ENCODE results near the gene MCTP2. TPM values are rescaled to one million over a fixed set of nuclear protein-coding genes. Genes with fewer than 3 reads are reported as not detected.
"Not testable (repeated sequence)": the region's sequence is repeated elsewhere in the genome, so short reads cannot be mapped to it uniquely, and the experiment has no call there.

The MCTP2 gene
- polyA plus RNA-seq, 1 donor from 2014 or later: 12.2 TPM

DNA sequence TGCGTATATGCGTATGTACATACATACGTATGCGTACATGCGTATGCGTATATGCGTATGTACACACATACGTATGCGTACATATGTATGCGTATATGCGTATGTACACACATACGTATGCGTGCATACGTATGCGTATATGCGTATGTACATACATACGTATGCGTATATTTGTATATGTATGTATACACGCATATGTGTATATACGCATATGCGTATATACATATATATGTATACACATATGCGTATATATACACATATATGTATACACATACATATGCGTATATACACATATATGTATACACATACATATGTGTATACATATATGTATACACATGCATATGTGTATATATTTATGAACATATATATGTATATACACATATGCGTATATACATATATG is 12.1 kb downstream of the MCTP2 start:
- Mint-ChIP-seq H3K27me3 (no peaks in the 10 kb centered on the region), H3K27ac (no peak overlapping the region), H3K4me3 (no peak overlapping the region), H3K4me1 (peaks cover 18 to 28% (median 25%) of the 10 kb centered on the region in 3 donors), H3K36me3 (no peaks in the 10 kb centered on the region), H3K9me3 (no peaks in the 10 kb centered on the region)

DNA sequence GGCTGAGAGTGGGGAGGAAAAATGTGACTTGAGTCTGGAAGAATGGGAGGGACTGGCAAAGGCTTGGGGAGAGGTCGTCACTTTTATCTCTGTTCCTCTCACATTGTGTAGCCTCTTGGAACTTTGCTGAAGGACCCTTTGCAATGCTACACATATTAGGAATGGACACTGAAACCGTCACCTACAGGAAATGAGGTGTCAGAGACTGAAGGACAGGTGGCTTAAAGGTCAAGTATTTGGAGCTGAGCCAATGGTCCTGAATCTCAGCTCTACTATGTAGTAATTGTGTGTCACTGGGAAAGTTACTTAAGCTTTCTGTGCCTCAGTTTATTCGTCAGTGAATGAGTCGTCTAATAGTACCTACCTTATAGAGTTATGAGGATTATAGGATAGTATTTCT is 14.7 kb downstream of the MCTP2 start:
- Mint-ChIP-seq H3K36me3 (no peaks in the 10 kb centered on the region), H3K27me3 (no peaks in the 10 kb centered on the region), H3K9me3 (no peaks in the 10 kb centered on the region), H3K27ac (no peak overlapping the region), H3K4me3 (no peak overlapping the region), H3K4me1 (peaks cover 8 to 22% (median 18%) of the 10 kb centered on the region in 3 donors)

DNA sequence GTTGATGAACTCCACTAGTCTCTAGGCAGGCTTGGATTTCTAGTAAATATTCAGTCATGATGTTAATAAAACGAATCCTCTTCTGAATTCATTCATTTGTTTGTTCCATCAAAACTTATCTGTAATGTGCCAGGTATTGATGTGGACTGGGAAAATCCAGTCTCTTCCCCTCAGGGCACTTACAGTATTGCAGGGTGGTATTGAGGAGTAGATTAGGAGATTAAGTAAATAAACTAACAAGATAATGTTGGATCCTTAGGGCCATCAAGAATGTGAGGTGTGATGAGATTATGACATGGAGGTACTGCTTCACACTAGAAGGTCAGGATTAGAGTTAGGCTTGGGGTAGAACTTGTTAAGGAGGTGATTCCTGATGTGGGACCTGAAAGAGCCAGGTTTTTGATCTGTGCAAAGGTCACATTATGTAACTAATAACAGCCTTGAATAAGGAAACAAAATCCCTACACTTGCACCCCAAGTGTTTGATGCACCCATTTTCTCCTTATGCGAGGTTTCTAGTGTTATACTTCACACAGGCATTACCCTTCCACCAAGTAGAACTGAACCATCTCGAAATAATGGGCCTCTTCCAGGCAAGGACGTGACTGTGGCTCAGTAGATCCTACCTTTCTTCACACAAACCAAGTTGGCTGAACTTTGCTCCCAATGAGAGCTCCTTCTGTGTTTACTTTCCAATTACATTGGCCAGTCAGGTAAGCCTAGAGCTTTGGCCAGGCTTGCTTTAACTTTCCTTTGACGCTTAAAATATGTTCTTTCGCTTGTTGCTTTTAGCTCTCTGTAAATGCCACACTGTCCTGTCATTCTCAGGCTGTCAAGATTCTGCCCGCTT is 16.7 kb downstream of the MCTP2 start:
- Mint-ChIP-seq H3K36me3 (no peaks in the 10 kb centered on the region), H3K4me3 (peak overlapping the region in 1 of 4 donors; percentile 50), H3K4me1 (peaks cover 7 to 23% (median 18%) of the 10 kb centered on the region in 3 donors), H3K27ac (peak overlapping the region in 1 of 3 donors; percentile 37), H3K9me3 (no peaks in the 10 kb centered on the region), H3K27me3 (no peaks in the 10 kb centered on the region)

DNA sequence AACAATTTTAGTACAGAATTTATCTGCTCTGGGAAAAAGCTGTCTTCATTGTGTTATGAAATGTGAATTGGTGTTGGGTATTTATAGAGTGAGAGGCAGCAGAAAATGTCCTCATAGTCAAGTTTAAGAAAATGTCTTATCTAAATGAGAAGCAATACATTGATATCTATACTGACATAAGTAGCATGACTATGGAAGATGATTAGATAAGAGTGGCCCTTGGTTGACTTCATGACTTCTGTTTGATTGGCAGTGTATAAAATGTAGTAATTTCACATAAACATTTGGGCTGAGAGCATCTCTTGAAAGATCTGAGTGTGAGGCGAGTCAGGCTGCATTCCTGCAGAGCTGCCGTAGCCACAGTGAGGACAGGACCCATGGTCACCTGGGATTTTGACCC is 19.4 kb downstream of the MCTP2 start:
- H3K27me3 Mint-ChIP-seq: no peaks in the 10 kb centered on the region
- no peaks in the 10 kb centered on the region for H3K9me3 Mint-ChIP-seq
- peaks cover 21 to 46% (median 35%) of the 10 kb centered on the region in 3 donors for H3K4me1 Mint-ChIP-seq
- no peaks in the 10 kb centered on the region for H3K36me3 Mint-ChIP-seq
- H3K4me3 Mint-ChIP-seq: no peak overlapping the region
- peak overlapping the region in 2 of 3 donors; percentile 19 to 61 for H3K27ac Mint-ChIP-seq

DNA sequence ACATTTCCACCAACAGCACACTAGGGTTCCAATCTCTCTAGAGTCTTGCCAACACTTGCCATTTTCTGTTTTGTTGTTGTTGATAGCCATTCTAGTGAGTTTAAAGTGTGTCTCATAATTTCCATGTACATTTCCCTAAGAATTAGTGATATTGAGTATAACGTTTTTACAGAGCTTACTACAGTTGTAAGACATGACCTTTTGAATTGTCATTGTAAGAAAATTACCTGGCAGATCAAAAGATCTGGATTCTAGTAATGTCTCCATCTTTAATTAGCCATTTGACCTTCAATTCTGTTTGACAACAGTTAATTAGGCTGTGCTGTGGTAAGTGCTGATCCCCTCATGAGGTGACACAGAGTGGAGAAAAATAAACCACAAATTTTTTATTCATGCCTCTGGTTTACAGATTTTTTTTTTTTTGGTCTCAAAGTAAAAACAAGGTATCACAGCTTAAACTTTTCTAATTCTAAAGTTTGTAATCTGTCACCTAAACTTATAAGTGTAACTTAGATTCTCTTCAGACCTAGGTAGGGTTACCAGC is 20.9 kb downstream of the MCTP2 start:
- no peaks in the 10 kb centered on the region for H3K27me3 Mint-ChIP-seq
- no peaks in the 10 kb centered on the region for H3K36me3 Mint-ChIP-seq
- H3K27ac Mint-ChIP-seq: no peak overlapping the region
- H3K9me3 Mint-ChIP-seq: no peaks in the 10 kb centered on the region
- H3K4me1 Mint-ChIP-seq: peaks cover 32 to 58% (median 39%) of the 10 kb centered on the region in 3 donors
- H3K4me3 Mint-ChIP-seq: no peak overlapping the region

DNA sequence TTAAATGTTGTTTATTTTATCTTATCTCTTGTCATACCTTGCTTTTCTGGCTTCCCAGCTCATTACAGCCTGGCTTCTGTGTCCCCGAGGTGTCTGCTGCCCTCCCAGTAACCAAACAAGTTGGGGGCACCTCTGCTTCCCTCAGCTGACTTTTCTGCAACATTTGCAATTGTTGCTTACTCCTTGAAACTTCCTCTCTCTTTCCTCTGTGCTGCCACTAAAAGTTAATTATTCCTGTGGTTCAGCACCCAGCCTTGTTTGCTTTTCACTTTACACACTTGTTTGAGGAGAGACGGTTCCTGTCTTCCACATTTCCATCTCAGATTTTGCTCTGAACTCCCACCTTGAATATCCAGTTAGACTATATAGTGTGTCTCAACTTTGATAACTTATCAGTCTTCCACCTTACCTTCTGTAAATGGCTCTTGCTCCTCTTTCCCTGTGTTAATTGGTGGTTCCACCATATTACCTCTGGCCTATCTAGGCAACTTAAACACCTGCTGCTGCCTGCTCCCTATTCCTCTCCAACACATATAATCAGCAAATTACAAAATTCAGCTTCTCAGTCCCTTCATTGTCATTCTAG is 21.6 kb downstream of the MCTP2 start:
- Mint-ChIP-seq H3K36me3 (no peaks in the 10 kb centered on the region), H3K27ac (peak overlapping the region in 1 of 3 donors; percentile 60), H3K4me1 (peaks cover 32 to 56% (median 40%) of the 10 kb centered on the region in 3 donors), H3K27me3 (no peaks in the 10 kb centered on the region), H3K4me3 (peak overlapping the region in 2 of 4 donors; percentile 0 to 80), H3K9me3 (no peaks in the 10 kb centered on the region)

DNA sequence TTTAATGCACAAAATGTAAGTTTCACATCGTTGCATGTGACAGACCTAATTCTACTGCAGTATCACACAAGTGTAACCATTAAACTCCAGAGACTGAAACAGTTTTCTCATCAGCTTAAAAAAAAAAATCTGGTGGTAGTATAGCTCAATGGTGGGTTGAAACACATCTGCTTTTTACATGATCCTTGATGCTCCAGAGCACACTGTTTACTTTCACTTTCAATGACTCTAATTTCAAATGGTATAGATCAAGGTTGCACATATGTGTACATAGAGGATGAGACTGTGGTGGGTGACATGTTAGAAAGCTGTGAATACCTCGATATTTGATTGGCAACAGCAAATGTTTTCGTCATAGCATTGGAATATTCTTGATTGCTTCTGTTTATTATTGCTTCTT is 22.4 kb downstream of the MCTP2 start:
- H3K4me1 Mint-ChIP-seq: peaks cover 36 to 60% (median 42%) of the 10 kb centered on the region in 3 donors
- H3K4me3 Mint-ChIP-seq: peak overlapping the region in 1 of 4 donors; percentile 25
- no peaks in the 10 kb centered on the region for H3K36me3 Mint-ChIP-seq
- H3K9me3 Mint-ChIP-seq: no peaks in the 10 kb centered on the region
- H3K27ac Mint-ChIP-seq: peak overlapping the region in 2 of 3 donors; percentile 0 to 60
- H3K27me3 Mint-ChIP-seq: no peaks in the 10 kb centered on the region

DNA sequence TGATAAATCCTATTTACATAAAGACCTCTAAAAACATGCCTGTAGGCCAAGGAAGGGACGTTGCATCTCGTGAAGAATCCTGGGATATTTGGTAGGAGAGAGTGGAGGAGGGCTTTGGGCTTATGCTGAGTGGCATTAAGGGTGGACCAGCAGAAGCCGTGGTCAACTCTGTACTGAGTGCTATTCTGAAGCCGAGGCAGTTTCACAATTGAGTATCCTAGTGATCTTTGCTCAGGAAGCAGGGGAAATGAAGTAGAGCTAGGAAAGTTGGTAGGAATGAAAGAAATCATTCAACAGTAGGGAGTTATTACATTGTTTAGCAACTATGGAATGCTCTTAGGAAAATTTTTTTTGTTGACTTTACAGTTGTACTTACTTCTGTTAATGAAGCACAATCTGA is 24.2 kb downstream of the MCTP2 start:
- Mint-ChIP-seq H3K27ac (peak overlapping the region in 2 of 3 donors; percentile 24 to 36), H3K4me1 (peaks cover 46 to 74% (median 51%) of the 10 kb centered on the region in 3 donors), H3K36me3 (no peaks in the 10 kb centered on the region), H3K27me3 (no peaks in the 10 kb centered on the region), H3K9me3 (no peaks in the 10 kb centered on the region), H3K4me3 (peak overlapping the region in 2 of 4 donors; percentile 24 to 41)

DNA sequence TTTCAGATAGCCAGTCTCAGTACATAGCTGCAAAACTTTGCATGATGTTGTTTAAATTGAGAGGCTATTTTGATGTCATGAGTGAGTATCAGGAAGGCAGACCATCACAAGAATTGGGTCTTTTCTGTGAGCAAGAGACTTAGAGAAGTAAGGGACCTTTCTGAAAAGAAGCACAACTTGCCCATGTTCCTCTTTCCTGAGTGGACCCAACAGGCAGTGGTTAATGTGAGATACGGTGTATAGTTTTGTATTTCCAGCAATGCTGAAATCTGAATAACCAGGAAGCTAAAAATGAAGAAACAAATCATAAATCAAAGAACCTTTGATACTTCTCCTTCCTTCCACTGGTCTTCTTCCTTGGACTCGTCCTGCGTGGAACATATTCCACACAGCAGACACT is 25.1 kb downstream of the MCTP2 start:
- Mint-ChIP-seq H3K27ac (peak overlapping the region in 2 of 3 donors; percentile 48 to 81), H3K9me3 (peaks cover 0 to 2% (median 0%) of the 10 kb centered on the region in 3 donors), H3K4me3 (peak overlapping the region in 3 of 4 donors; percentile 4 to 82 (median 6)), H3K4me1 (peaks cover 49 to 80% (median 51%) of the 10 kb centered on the region in 3 donors), H3K27me3 (no peaks in the 10 kb centered on the region), H3K36me3 (no peaks in the 10 kb centered on the region)

DNA sequence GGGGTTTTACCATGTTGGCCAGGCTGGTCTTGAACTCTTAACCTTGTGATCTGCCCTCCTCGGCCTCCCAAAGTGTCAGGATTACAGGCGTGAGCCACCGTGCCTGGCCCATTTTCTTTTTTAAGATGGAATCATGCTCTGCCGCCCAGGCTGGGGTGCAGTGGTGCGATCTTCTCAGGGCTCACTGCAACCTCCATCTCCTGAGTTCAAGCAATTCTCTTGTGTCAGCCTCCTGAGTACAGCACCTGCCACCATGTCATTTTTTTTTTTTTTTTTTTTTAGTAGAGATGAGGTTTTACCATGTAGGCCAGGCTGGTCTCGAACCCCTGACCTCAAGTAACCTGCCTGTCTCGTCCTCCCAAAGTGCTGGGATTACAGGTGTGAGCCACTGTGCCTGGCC is 26.4 kb downstream of the MCTP2 start:
- Mint-ChIP-seq H3K4me1 (peaks cover 49 to 78% (median 52%) of the 10 kb centered on the region in 3 donors), H3K27ac (peak overlapping the region; percentile 36 to 95 (median 85)), H3K4me3 (peak overlapping the region in 3 of 4 donors; percentile 4 to 82 (median 25))
- H3K27me3 Mint-ChIP-seq, H3K36me3 Mint-ChIP-seq, H3K9me3 Mint-ChIP-seq: not testable (repeated sequence)

DNA sequence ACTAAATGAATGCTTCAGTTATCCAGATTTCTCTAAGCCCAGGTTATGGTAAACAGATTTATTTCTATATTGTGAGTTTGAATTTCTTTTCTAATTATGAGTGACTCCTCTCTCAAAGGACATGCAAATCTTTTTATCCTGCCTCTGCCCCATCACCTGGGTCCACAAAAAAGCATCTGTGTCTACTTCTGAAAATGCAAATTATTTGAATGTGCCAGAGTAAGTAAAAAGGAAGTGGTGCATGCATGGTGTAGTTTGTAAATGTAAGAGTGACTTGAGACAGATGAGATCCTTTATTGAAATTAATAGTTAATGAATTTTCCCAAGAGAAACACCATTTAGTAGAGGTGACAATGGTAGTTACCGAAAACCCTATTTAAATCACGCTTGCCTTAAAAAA is 26.9 kb downstream of the MCTP2 start:
- H3K4me3 Mint-ChIP-seq: peak overlapping the region; percentile 4 to 82 (median 37)
- H3K4me1 Mint-ChIP-seq: peaks cover 49 to 78% (median 52%) of the 10 kb centered on the region in 3 donors
- peaks cover 0 to 2% (median 0%) of the 10 kb centered on the region in 3 donors for H3K9me3 Mint-ChIP-seq
- H3K27me3 Mint-ChIP-seq: no peaks in the 10 kb centered on the region
- H3K27ac Mint-ChIP-seq: peak overlapping the region; percentile 36 to 95 (median 85)
- no peaks in the 10 kb centered on the region for H3K36me3 Mint-ChIP-seq

DNA sequence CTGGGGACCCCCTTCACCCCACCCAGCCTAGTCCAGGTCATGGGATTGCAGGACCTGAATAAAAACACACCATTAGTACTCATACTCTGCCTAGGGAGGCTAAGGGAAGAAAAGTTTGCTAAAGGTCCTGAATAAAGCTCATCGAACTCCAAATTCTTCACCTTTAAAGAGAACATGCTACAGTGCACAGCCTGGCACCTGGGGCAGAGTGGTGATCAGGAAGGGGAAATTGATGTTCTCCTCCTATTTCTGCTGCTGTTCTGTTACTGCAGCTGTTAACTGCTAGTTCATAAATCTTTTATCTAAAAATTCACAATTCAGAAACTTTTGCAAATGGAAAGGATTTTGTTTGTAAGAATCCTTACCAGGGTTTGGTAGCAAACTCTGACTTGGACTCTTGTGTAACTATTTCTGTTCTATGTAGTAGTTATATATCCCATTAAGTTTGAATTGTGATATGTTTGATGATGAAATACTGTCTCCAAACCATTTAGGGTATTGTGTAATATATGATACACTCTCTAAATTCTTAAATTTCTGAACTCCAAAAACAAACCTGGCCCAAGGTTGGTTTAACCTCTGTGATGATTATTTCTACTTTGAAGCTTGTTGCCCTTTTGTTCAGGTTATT is 27.9 kb downstream of the MCTP2 start:
- Mint-ChIP-seq H3K4me3 (peak overlapping the region; percentile 37 to 91 (median 62)), H3K27ac (peak overlapping the region; percentile 36 to 88 (median 58))

DNA sequence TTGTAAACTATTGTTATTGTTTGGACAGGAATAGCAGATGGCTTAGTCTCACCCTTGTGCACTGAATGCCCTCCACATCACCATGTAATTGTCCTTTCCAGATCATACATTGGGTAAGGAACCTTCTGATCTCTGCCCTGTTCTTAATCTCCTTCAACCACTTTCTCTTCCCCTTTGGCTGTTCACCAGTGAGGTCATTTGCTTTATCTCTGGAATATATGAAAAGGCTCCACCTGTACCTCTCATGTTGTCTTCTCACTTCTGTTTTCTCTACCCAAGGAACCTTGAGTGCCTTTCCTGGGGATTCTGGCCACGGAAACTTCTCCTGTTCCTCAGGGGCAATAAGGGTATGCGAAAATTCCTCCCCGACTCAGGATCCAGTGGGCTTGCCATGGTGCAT is 28.5 kb downstream of the MCTP2 start:
- peak overlapping the region; percentile 37 to 91 (median 62) for H3K4me3 Mint-ChIP-seq
- H3K27ac Mint-ChIP-seq: peak overlapping the region; percentile 36 to 88 (median 58)
- H3K4me1 Mint-ChIP-seq: peaks cover 48 to 72% (median 52%) of the 10 kb centered on the region in 3 donors
- H3K27me3 Mint-ChIP-seq: no peaks in the 10 kb centered on the region
- H3K9me3 Mint-ChIP-seq: peaks cover 0 to 2% (median 0%) of the 10 kb centered on the region in 3 donors
- no peaks in the 10 kb centered on the region for H3K36me3 Mint-ChIP-seq

More for the DNA sequence above, 27.9 kb downstream of the MCTP2 start:
- Mint-ChIP-seq H3K4me1 (peaks cover 48 to 78% (median 55%) of the 10 kb centered on the region in 3 donors), H3K36me3 (no peaks in the 10 kb centered on the region), H3K9me3 (peaks cover 0 to 2% (median 0%) of the 10 kb centered on the region in 3 donors), H3K27me3 (no peaks in the 10 kb centered on the region)

DNA sequence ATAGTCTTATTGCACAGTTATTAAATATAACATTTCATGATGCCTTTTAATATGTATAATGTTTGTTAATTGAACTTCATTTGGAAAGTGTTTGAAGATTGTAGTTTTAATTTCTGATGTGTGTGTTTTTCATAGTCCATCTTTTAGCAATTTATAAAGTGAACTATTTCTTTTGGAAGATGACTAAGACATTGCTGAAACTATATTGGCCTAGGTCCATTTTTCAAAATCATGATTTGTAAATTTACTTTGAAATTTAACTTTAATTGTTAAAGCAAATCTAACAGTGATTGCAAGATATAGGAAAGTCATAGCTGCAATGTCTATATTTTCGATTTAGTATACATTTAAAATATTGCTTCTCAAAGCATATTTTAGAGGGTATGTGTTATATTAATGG is 30.8 kb downstream of the MCTP2 start:
- H3K36me3 Mint-ChIP-seq: no peaks in the 10 kb centered on the region
- H3K4me3 Mint-ChIP-seq: no peak overlapping the region
- peaks cover 0 to 2% (median 0%) of the 10 kb centered on the region in 3 donors for H3K9me3 Mint-ChIP-seq
- no peak overlapping the region for H3K27ac Mint-ChIP-seq
- H3K4me1 Mint-ChIP-seq: peaks cover 39 to 65% (median 41%) of the 10 kb centered on the region in 3 donors
- H3K27me3 Mint-ChIP-seq: no peaks in the 10 kb centered on the region
